SH-SY5Y (cell line): ENCODE results near the gene NR2F1-AS1.

Experiments used
- GATA2 ChIP-seq: IDR thresholded peaks from 2 replicates; pipeline ENCODE4 v1.6.1; 2011; ENCODE audit warnings: mild to moderate bottlenecking, low read depth, low read length
- GATA3 ChIP-seq: IDR thresholded peaks from 2 replicates; pipeline ENCODE4 v1.6.1; 2011; ENCODE audit warnings: low read depth, mild to moderate bottlenecking, low read length, moderate library complexity

DNA sequence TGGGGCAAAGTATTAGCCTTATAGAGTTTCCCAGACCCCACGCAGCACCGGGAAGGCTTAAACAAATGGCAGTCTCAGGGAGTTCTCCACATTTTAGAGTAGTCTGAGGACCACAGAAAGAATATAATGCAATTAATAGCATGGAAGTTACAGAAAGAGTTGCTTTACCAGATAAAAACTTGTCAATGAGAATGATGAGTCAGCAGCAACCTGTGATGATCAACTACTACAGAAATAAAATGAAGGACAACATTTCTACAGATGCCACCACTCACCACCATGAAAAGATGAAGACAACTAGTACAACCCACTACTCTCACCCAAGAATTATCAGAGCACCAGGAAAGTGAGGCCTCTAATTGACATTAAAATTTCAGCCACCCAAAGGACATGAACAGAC is 120.7 kb downstream of the NR2F1-AS1 start:
- TF ChIP-seq GATA2 (no peak), GATA3 (no peak)
